HepG2 (cell line): ENCODE data around the gene RSL1D1. TPM values are rescaled to one million over a fixed set of nuclear protein-coding genes. Genes with fewer than 3 reads are reported as not detected.
A peak's percentile ranks its signal among the peaks of the same experiment; 100 is the strongest.

ENCODE experiments used
- GATA4 ChIP-seq: sonication (generic); IDR thresholded peaks from 2 replicates; pipeline ENCODE4 v1.6.1; 2016; ENCODE audit warnings: antibody characterized with exemption, low read depth, borderline replicate concordance
- HNF4A ChIP-seq: sonication (generic); formaldehyde crosslinking; IDR thresholded peaks from 2 replicates; pipeline ENCODE4 v1.4.0; 2020; ENCODE audit warnings: missing genetic modification reagents
- JUNB ChIP-seq: sonication (generic); formaldehyde crosslinking; IDR thresholded peaks from 2 replicates; pipeline ENCODE4 v1.8.0; 2022; ENCODE audit warnings: missing genetic modification reagents, mild to moderate bottlenecking, borderline replicate concordance
- MBNL3 ChIP-seq: fragments of 250-450 bp; sonication (Bioruptor Pico); conservative IDR thresholded peaks from 2 replicates; pipeline ENCODE4 v1.8.0; 2022; ENCODE audit warnings: mild to moderate bottlenecking, inconsistent platforms
- PAF1 ChIP-seq: IDR thresholded peaks from 2 replicates; pipeline ENCODE4 v1.6.1; 2016; ENCODE audit warnings: missing genetic modification reagents, missing compliant biosample characterization
- POGZ ChIP-seq: sonication (generic); formaldehyde crosslinking; IDR thresholded peaks from 2 replicates; pipeline ENCODE4 v1.4.0; 2020; ENCODE audit warnings: mild to moderate bottlenecking, missing genetic modification reagents
- PRMT3 ChIP-seq: sonication (generic); formaldehyde crosslinking; IDR thresholded peaks from 2 replicates; pipeline ENCODE4 v1.8.1; 2022; ENCODE audit warnings: low read depth, mild to moderate bottlenecking, moderate library complexity, missing genetic modification reagents, borderline replicate concordance
- SRF ChIP-seq: IDR thresholded peaks from 2 replicates; pipeline ENCODE4 v1.6.1; 2011; ENCODE audit warnings: mild to moderate bottlenecking, low read depth, low read length, moderate library complexity
- TSC22D2 ChIP-seq: sonication (generic); formaldehyde crosslinking; IDR thresholded peaks from 2 replicates; pipeline ENCODE4 v1.5.1; 2020; ENCODE audit warnings: missing genetic modification reagents, mild to moderate bottlenecking, borderline replicate concordance
- XRCC5 ChIP-seq: fragments of 200-400 bp; formaldehyde crosslinking; optimal IDR thresholded peaks from 2 replicates; pipeline ENCODE3; 2017; ENCODE audit warnings: mild to moderate bottlenecking, low read length
- ZNF124 ChIP-seq: sonication (generic); formaldehyde crosslinking; IDR thresholded peaks from 2 replicates; pipeline ENCODE4 v1.4.0; 2020; ENCODE audit warnings: missing genetic modification reagents
- ZNF230 ChIP-seq: sonication (generic); formaldehyde crosslinking; IDR thresholded peaks from 2 replicates; pipeline ENCODE4 v1.4.0; 2020; ENCODE audit warnings: mild to moderate bottlenecking, missing genetic modification reagents
- ZNF333 ChIP-seq: sonication (generic); formaldehyde crosslinking; IDR thresholded peaks from 2 replicates; pipeline ENCODE4 v1.4.0; 2020; ENCODE audit warnings: mild to moderate bottlenecking, missing genetic modification reagents, borderline replicate concordance
- ZNF382 ChIP-seq: sonication (generic); formaldehyde crosslinking; IDR thresholded peaks from 2 replicates; pipeline ENCODE4 v1.5.0; 2020; ENCODE audit warnings: missing genetic modification reagents, mild to moderate bottlenecking, borderline replicate concordance
- ZNF460 ChIP-seq: sonication (generic); formaldehyde crosslinking; IDR thresholded peaks from 2 replicates; pipeline ENCODE4 v1.5.1; 2020; ENCODE audit warnings: missing genetic modification reagents, mild to moderate bottlenecking, borderline replicate concordance
- ZNF788 ChIP-seq: sonication (generic); formaldehyde crosslinking; IDR thresholded peaks from 2 replicates; pipeline ENCODE4 v1.5.0; 2020; ENCODE audit warnings: mild to moderate bottlenecking, missing genetic modification reagents, borderline replicate concordance
- ZNF879 ChIP-seq: sonication (generic); formaldehyde crosslinking; IDR thresholded peaks from 2 replicates; pipeline ENCODE4 v1.8.1; 2023; ENCODE audit warnings: missing genetic modification reagents
- polyA plus RNA-seq, 8 experiments: library from polyadenylated mRNA; depleted of rRNA in 3 of 8; stranded (reverse) in 7 of 8; unstranded in 1 of 8; fragments of >200 nt; fragmentation: Illumina TruSeq in 4 of 8; extraction: Trizol in 4 of 8; gene quantifications; 2 replicates each; pipeline versions ENCODE4 v1.2.1 to v1.2.3, GENCODE V29; 2011 to 2016; ENCODE audit warnings: low read depth in 4 of 8, missing spikeins in 1 of 8, mixed read lengths in 1 of 8; ENCODE audit not compliant: insufficient read depth in 1 of 8
- total RNA-seq, 5 experiments: library from RNA; depleted of rRNA; stranded (reverse); fragments of >200 nt; fragmentation: Illumina TruSeq; extraction: Trizol; gene quantifications; 2 replicates each; pipeline ENCODE4 v1.2.3, GENCODE V29; 2016; ENCODE audit warnings: low read depth in 1 of 5
- TF ChIP-seq, protein P1 (sequence below): sonication (generic); formaldehyde crosslinking; IDR thresholded peaks from 2 replicates; pipeline ENCODE4 v1.4.0; 2020; ENCODE audit warnings: missing genetic modification reagents, mild to moderate bottlenecking, borderline replicate concordance
- TF ChIP-seq, protein P2 (sequence below): sonication (generic); formaldehyde crosslinking; IDR thresholded peaks from 2 replicates; pipeline ENCODE4 v1.4.0; 2020; ENCODE audit warnings: mild to moderate bottlenecking, missing genetic modification reagents
- TF ChIP-seq, protein P3 (sequence below): sonication (generic); formaldehyde crosslinking; IDR thresholded peaks from 2 replicates; pipeline ENCODE4 v1.8.1; 2023; ENCODE audit warnings: mild to moderate bottlenecking, missing genetic modification reagents
- TF ChIP-seq, protein P4 (sequence below): sonication (generic); formaldehyde crosslinking; IDR thresholded peaks from 2 replicates; pipeline ENCODE4 v1.5.0; 2020; ENCODE audit warnings: mild to moderate bottlenecking, missing genetic modification reagents, borderline replicate concordance
- TF ChIP-seq, protein P5 (sequence below): sonication (generic); formaldehyde crosslinking; IDR thresholded peaks from 2 replicates; pipeline ENCODE4 v1.4.0; 2020; ENCODE audit warnings: mild to moderate bottlenecking, missing genetic modification reagents, borderline replicate concordance

Gene RSL1D1
- total and polyA plus RNA-seq, 2 of the 13 experiments (the other 11 are each of a cell fraction or from before 2014, with no cell fraction given) = 187 to 343 TPM

DNA sequence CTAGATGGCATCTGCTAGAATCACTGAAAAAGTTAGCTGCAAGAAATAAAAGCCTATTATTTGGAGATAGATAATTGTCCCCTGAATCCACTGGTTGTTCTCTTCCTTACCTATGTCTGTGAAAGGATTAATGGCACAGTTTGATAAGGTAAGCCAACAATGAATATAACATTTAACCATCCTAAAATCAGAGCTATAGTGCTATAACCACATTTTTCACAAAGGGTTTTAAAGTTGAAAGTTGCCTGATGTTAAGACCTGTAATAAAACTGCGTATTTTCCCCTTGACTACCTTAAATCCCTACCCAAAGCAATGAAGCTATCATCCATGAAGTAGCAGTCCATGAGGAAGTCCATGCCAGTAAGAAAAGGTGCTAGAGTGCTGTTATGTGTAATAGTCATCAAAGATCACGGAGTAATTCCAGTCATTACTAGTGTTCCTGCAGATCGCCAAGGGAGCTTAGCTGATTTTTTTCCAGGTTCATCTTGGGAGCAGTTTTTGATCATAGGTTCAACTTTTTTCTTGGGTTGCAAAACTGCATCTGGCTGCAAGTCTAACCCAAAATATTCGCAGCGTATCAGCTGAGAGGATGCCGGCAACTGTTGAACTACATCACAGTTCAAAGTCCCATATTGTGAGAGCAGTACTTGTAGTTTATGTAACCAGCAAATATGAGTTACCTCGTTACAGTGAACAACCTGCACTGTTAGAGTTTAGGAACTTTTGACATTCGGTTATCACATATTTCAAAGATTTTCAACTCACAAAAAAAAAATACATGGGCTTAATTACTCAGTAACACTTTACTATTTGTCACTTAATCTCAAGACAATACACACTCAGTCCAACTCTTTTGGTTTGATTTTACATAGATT lies 18.2 kb upstream of the RSL1D1 start (continued):
- TF ChIP-seq, protein P1, sequence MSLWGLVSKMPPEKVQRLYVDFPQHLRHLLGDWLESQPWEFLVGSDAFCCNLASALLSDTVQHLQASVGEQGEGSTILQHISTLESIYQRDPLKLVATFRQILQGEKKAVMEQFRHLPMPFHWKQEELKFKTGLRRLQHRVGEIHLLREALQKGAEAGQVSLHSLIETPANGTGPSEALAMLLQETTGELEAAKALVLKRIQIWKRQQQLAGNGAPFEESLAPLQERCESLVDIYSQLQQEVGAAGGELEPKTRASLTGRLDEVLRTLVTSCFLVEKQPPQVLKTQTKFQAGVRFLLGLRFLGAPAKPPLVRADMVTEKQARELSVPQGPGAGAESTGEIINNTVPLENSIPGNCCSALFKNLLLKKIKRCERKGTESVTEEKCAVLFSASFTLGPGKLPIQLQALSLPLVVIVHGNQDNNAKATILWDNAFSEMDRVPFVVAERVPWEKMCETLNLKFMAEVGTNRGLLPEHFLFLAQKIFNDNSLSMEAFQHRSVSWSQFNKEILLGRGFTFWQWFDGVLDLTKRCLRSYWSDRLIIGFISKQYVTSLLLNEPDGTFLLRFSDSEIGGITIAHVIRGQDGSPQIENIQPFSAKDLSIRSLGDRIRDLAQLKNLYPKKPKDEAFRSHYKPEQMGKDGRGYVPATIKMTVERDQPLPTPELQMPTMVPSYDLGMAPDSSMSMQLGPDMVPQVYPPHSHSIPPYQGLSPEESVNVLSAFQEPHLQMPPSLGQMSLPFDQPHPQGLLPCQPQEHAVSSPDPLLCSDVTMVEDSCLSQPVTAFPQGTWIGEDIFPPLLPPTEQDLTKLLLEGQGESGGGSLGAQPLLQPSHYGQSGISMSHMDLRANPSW (CRISPR knock-in tag) = peak; percentile 83; the same call in 1 of the 2 replicates
- TF ChIP-seq, protein P2, sequence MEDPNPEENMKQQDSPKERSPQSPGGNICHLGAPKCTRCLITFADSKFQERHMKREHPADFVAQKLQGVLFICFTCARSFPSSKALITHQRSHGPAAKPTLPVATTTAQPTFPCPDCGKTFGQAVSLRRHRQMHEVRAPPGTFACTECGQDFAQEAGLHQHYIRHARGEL (CRISPR knock-in tag) = no peak
- no peak for TF ChIP-seq ZNF333 (CRISPR knock-in tag)
- TF ChIP-seq, protein P3, sequence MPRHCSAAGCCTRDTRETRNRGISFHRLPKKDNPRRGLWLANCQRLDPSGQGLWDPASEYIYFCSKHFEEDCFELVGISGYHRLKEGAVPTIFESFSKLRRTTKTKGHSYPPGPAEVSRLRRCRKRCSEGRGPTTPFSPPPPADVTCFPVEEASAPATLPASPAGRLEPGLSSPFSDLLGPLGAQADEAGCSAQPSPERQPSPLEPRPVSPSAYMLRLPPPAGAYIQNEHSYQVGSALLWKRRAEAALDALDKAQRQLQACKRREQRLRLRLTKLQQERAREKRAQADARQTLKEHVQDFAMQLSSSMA (CRISPR knock-in tag) = no peak
- peak; percentile 53 for TF ChIP-seq XRCC5
- TF ChIP-seq PAF1 (CRISPR knock-in tag) = peak; percentile 80
- TF ChIP-seq PRMT3 (CRISPR knock-in tag) = no peak
- no peak for TF ChIP-seq ZNF788
- TF ChIP-seq ZNF230 = no peak
- TF ChIP-seq MBNL3 = no peak
- no peak for TF ChIP-seq ZNF382 (CRISPR knock-in tag)
- TF ChIP-seq POGZ (CRISPR knock-in tag) = peak; percentile 18; the same call in 1 of the 2 replicates
- no peak for TF ChIP-seq ZNF879 (CRISPR knock-in tag)
- TF ChIP-seq ZNF460 (CRISPR knock-in tag) = no peak
- TF ChIP-seq ZNF124 (CRISPR knock-in tag) = 0 out of 2 replicates have a peak, but pooled peaks have one; percentile 67
- TF ChIP-seq, protein P4, sequence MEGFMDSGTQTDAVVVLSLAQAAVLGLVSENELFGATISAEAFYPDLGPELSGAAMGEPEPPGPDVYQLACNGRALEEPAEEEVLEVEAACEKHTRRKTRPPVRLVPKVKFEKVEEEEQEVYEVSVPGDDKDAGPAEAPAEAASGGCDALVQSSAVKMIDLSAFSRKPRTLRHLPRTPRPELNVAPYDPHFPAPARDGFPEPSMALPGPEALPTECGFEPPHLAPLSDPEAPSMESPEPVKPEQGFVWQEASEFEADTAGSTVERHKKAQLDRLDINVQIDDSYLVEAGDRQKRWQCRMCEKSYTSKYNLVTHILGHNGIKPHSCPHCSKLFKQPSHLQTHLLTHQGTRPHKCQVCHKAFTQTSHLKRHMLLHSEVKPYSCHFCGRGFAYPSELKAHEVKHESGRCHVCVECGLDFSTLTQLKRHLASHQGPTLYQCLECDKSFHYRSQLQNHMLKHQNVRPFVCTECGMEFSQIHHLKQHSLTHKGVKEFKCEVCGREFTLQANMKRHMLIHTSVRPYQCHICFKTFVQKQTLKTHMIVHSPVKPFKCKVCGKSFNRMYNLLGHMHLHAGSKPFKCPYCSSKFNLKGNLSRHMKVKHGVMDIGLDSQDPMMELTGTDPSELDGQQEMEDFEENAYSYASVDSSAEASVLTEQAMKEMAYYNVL (CRISPR knock-in tag) = no peak
- no peak; the same call in 1 of the 2 replicates for TF ChIP-seq TSC22D2 (CRISPR knock-in tag)
- TF ChIP-seq HNF4A = peak; percentile 99
- no peak for TF ChIP-seq GATA4
- no peak for TF ChIP-seq SRF
- TF ChIP-seq, protein P5, sequence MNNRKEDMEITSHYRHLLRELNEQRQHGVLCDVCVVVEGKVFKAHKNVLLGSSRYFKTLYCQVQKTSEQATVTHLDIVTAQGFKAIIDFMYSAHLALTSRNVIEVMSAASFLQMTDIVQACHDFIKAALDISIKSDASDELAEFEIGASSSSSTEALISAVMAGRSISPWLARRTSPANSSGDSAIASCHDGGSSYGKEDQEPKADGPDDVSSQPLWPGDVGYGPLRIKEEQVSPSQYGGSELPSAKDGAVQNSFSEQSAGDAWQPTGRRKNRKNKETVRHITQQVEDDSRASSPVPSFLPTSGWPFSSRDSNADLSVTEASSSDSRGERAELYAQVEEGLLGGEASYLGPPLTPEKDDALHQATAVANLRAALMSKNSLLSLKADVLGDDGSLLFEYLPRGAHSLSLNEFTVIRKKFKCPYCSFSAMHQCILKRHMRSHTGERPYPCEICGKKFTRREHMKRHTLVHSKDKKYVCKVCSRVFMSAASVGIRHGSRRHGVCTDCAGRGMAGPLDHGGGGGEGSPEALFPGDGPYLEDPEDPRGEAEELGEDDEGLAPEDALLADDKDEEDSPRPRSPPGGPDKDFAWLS = no peak
- no peak for TF ChIP-seq JUNB
